Measurements from ENCODE around the gene SH3GL1.
A peak's percentile ranks its signal among the peaks of the same experiment; 100 is the strongest.

DNA sequence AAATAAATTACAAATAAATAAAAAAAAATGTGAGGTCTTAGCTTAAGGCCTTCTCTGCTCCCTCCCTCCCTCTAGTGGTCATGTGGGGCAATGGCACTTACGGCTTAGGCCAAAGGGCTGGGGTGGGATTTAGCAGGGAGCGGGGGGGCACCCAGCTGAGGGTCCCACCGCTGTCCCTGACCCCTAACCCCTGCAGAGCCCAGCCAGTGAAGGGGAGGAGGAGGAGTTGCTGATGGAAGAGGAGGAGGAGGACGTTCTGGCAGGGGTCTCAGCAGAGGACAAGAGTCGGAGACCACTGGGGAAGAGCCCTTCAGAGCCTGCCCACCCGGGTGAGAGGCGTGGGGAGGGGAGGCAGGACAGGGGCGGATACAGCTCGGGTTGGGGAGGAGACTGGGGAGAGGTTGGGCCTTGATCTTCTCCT, 47.6 kb downstream of the SH3GL1 start:
- TF ChIP-seq CTCF (optimal IDR thresholded peaks at IDR 0.05 in 1 of 3, IDR thresholded peaks at IDR 0.05 in 1 of 3, conservative IDR thresholded peaks at IDR 0.05 in 1 of 3; ENCODE audit: extremely low read depth in 1 of 3, insufficient read depth in 2 of 3, low read length in 3 of 3) = peak; percentile 73 to 74 (median 74)
- no peak for TF ChIP-seq EZH2 (IDR thresholded peaks at IDR 0.05; ENCODE audit: low read length)

All from keratinocyte (primary cell).